H1 (cell line): ENCODE measurements around the gene ZBTB48. TPM values are rescaled to one million over a fixed set of nuclear protein-coding genes. Genes with fewer than 3 reads are reported as not detected.

ENCODE experiments used
- CTCF ChIA-PET: fragments of 300-600 bp; sonication (Branson Sonifier 250); formaldehyde crosslinking; loops from one replicate; lab custom pipeline; 2021; ENCODE audit not compliant: partially characterized antibody; lab: Charles Lee
- POLR2A ChIA-PET: fragments of 300-600 bp; sonication (Branson Sonifier 250); formaldehyde crosslinking; loops from one replicate; lab custom pipeline; 2021; ENCODE audit warnings: inconsistent platforms; ENCODE audit not compliant: partially characterized antibody; lab: Charles Lee
- DNase-seq, 2 experiments: peaks; one replicate each; pipeline versions ENCODE4 v3.0.0 to v3.0.0-alpha.2; 2010 to 2022; ENCODE audit warnings: low spot score in 2 of 2, low read depth in 1 of 2, mixed read lengths in 1 of 2
- FAIRE-seq: peaks from 2 replicates; lab custom pipeline; 2011; peaks lifted over from hg19 to GRCh38; lab: Jason Lieb, UNC
- H2AFZ ChIP-seq: 2 replicates; pipeline ENCODE4 v1.8.1; 2012; ENCODE audit warnings: low read length, inconsistent platforms
- H2AK5ac ChIP-seq: 2 replicates; pipeline ENCODE4 v1.6.1; 2013; ENCODE audit warnings: low read depth, low read length
- H2BK120ac ChIP-seq: replicated peaks from 2 replicates; pipeline ENCODE3; 2013; ENCODE audit warnings: low read depth, low read length, inconsistent platforms
- H2BK12ac ChIP-seq: 2 replicates; pipeline ENCODE4 v1.6.1; 2013; ENCODE audit warnings: low read depth, low read length
- H2BK15ac ChIP-seq: 2 replicates; pipeline ENCODE4 v1.6.1; 2013; ENCODE audit warnings: low read length
- H2BK20ac ChIP-seq: 2 replicates; pipeline ENCODE4 v1.6.1; 2013; ENCODE audit warnings: low read length
- H2BK5ac ChIP-seq: 2 replicates; pipeline ENCODE4 v1.6.1; 2013; ENCODE audit warnings: low read depth, low read length
- H3K14ac ChIP-seq: 2 replicates; pipeline ENCODE4 v1.6.1; 2013; ENCODE audit warnings: inconsistent platforms; ENCODE audit not compliant: insufficient read length
- H3K18ac ChIP-seq: 2 replicates; pipeline ENCODE4 v1.6.1; 2013; ENCODE audit warnings: low read length; ENCODE audit errors: extremely low read depth
- H3K23ac ChIP-seq: 2 replicates; pipeline ENCODE4 v1.6.1; 2013; ENCODE audit warnings: inconsistent platforms; ENCODE audit not compliant: insufficient read length
- H3K23me2 ChIP-seq: 2 replicates; pipeline ENCODE4 v1.6.1; 2013; ENCODE audit warnings: low read depth, low read length
- H3K27ac ChIP-seq: 2 replicates; pipeline ENCODE4 v1.6.1; 2011; ENCODE audit warnings: low read depth, low read length, inconsistent platforms
- H3K27me3 ChIP-seq, 4 experiments: replicated peaks in 1 of 4; 1 replicate in 1 of 4; 2 replicates in 3 of 4; pipeline versions ENCODE4 v1.6.1 to v1.8.1; 2011 to 2013; ENCODE audit warnings: low read length in 3 of 4, mild to moderate bottlenecking in 3 of 4, inconsistent platforms in 2 of 4, mixed read lengths in 2 of 4, moderate library complexity in 1 of 4; ENCODE audit not compliant: control insufficient read depth in 3 of 4, insufficient read depth in 3 of 4; ENCODE audit errors: extremely low read depth in 1 of 4
- H3K36me3 ChIP-seq, 4 experiments: 2 replicates each; pipeline versions ENCODE4 v1.6.1 to v1.8.1; 2011 to 2013; ENCODE audit warnings: mild to moderate bottlenecking in 4 of 4, low read length in 3 of 4, moderate library complexity in 2 of 4, control low read depth in 1 of 4, inconsistent platforms in 1 of 4; ENCODE audit not compliant: insufficient read depth in 4 of 4, control insufficient read depth in 2 of 4
- H3K4ac ChIP-seq: replicated peaks from 2 replicates; pipeline ENCODE3; 2013; ENCODE audit warnings: low read length, low read depth, mixed read lengths, inconsistent platforms; ENCODE audit not compliant: insufficient read length
- H3K4me1 ChIP-seq, 4 experiments: replicated peaks in 1 of 4; 1 replicate in 1 of 4; 2 replicates in 3 of 4; pipeline versions ENCODE4 v1.6.1 to v1.8.1; 2011 to 2013; ENCODE audit warnings: low read length in 3 of 4, inconsistent platforms in 2 of 4, mixed read lengths in 1 of 4; ENCODE audit not compliant: insufficient read depth in 4 of 4, control insufficient read depth in 3 of 4
- H3K4me2 ChIP-seq, 2 experiments: 2 replicates each; pipeline versions ENCODE4 v1.6.1 to v1.8.1; 2011 to 2013; ENCODE audit warnings: low read depth in 2 of 2, low read length in 2 of 2, control low read depth in 1 of 2, inconsistent platforms in 1 of 2, mild to moderate bottlenecking in 1 of 2; ENCODE audit not compliant: insufficient read depth in 1 of 2
- H3K4me3 ChIP-seq, 4 experiments: fragments of 200-600, 300-600 bp in 1 of 4; sonication (generic), shearing (Covaris generic), sonication (Bioruptor Twin) in 1 of 4; 2 replicates each; pipeline versions ENCODE4 v1.5.1 to v1.8.1; 2011 to 2016; ENCODE audit warnings: low read length in 4 of 4, low read depth in 3 of 4, control low read depth in 2 of 4, inconsistent platforms in 2 of 4, mild to moderate bottlenecking in 2 of 4, mixed read lengths in 1 of 4, moderate library complexity in 1 of 4; ENCODE audit not compliant: insufficient read depth in 2 of 4; ENCODE audit errors: extremely low read depth in 1 of 4
- H3K56ac ChIP-seq: replicated peaks from 2 replicates; pipeline ENCODE3; 2013; ENCODE audit warnings: low read depth, mild to moderate bottlenecking, mixed read lengths, low read length, inconsistent platforms; ENCODE audit not compliant: insufficient read length
- H3K79me1 ChIP-seq: 2 replicates; pipeline ENCODE4 v1.6.1; 2013; ENCODE audit warnings: low read depth, low read length, control low read depth
- H3K79me2 ChIP-seq, 2 experiments: 2 replicates each; pipeline versions ENCODE4 v1.6.1 to v1.8.1; 2012 to 2013; ENCODE audit warnings: low read length in 2 of 2, mild to moderate bottlenecking in 2 of 2, inconsistent platforms in 1 of 2; ENCODE audit not compliant: insufficient read depth in 2 of 2, control insufficient read depth in 1 of 2
- H3K9ac ChIP-seq, 4 experiments: replicated peaks in 1 of 4; 1 replicate in 1 of 4; 2 replicates in 3 of 4; pipeline versions ENCODE4 v1.6.1 to v1.8.1; 2011 to 2013; ENCODE audit warnings: low read depth in 3 of 4, low read length in 3 of 4, control low read depth in 2 of 4, mild to moderate bottlenecking in 2 of 4, moderate library complexity in 2 of 4, inconsistent platforms in 1 of 4; ENCODE audit errors: extremely low read depth in 1 of 4
- H3K9me3 ChIP-seq, 2 experiments: 2 replicates each; pipeline versions ENCODE4 v1.6.1 to v1.8.1; 2012 to 2013; ENCODE audit warnings: mild to moderate bottlenecking in 2 of 2, moderate library complexity in 2 of 2, control low read depth in 1 of 2, inconsistent platforms in 1 of 2, low read depth in 1 of 2, low read length in 1 of 2, mixed read lengths in 1 of 2; ENCODE audit not compliant: insufficient read depth in 2 of 2
- H4K20me1 ChIP-seq, 2 experiments: replicated peaks in 1 of 2; 2 replicates each; pipeline versions ENCODE3 to v1.8.1; 2011 to 2013; ENCODE audit warnings: inconsistent platforms in 2 of 2, low read length in 2 of 2, mild to moderate bottlenecking in 1 of 2; ENCODE audit not compliant: insufficient read depth in 2 of 2, control insufficient read depth in 1 of 2
- H4K5ac ChIP-seq: 2 replicates; pipeline ENCODE4 v1.6.1; 2013; ENCODE audit warnings: low read length, low read depth, mixed read lengths, inconsistent platforms; ENCODE audit not compliant: insufficient read length
- H4K8ac ChIP-seq: 2 replicates; pipeline ENCODE4 v1.8.0; 2013; ENCODE audit warnings: mild to moderate bottlenecking, moderate library complexity, low read length, inconsistent platforms; ENCODE audit not compliant: insufficient read depth; ENCODE audit errors: extremely low read depth
- H4K91ac ChIP-seq: replicated peaks from 2 replicates; pipeline ENCODE3; 2013; ENCODE audit warnings: low read length, mixed read lengths, inconsistent platforms; ENCODE audit not compliant: insufficient read length
- CTBP2 ChIP-seq: IDR thresholded peaks from 2 replicates; pipeline ENCODE4 v1.7.0; 2011; ENCODE audit warnings: borderline replicate concordance, mild to moderate bottlenecking, moderate library complexity, mixed read lengths, low read length; ENCODE audit not compliant: insufficient read depth, insufficient read length
- EGR1 ChIP-seq: IDR thresholded peaks from 2 replicates; pipeline ENCODE4 v1.6.1; 2011; ENCODE audit warnings: low read depth, low read length, borderline replicate concordance
- WGBS, 2 experiments: shearing (Covaris generic) in 1 of 2; methylation state at CpG; one replicate each; pipeline versions ENCODE4 v1.1.6 to v1.1.7; 2013 to 2015; ENCODE audit warnings: low lambda C conversion rate in 2 of 2, mixed read lengths in 2 of 2, inconsistent platforms in 1 of 2, low coverage in 1 of 2, missing lambda C conversion rate in 1 of 2; ENCODE audit not compliant: insufficient replicate concordance in 2 of 2, insufficient coverage in 1 of 2, insufficient read length in 1 of 2; ENCODE audit errors: extremely low coverage in 1 of 2, missing lambda C conversion rate in 1 of 2; 5-methylcytosine and 5-hydroxymethylcytosine counted together
- polyA plus RNA-seq, 7 experiments: library from polyadenylated mRNA; depleted of rRNA in 3 of 7; stranded (reverse) in 5 of 7; unstranded in 2 of 7; fragments of >200 nt in 5 of 7; fragments of 200-250 nt in 2 of 7; gene quantifications; 1 replicate in 5 of 7; 2 replicates in 1 of 7; 4 replicates in 1 of 7; pipeline versions ENCODE4 v1.2.1 to v1.2.3, GENCODE V29; 2011 to 2013; ENCODE audit warnings: missing spikeins in 2 of 7, mixed read lengths in 2 of 7
- total RNA-seq: library from RNA; stranded (reverse); fragmentation: NEBNext Ultra II Directional; extraction: Animal tissue kit (Norgen Biotek cat#: 25700); gene quantifications from 2 replicates; pipeline ENCODE4 v1.2.1, GENCODE V29; 2021

The ZBTB48 gene
- total and polyA plus RNA-seq, 2 of the 8 experiments (the other 6 are each of a cell fraction or from before 2014, with no cell fraction given), result 28.2 to 28.8 TPM

DNA sequence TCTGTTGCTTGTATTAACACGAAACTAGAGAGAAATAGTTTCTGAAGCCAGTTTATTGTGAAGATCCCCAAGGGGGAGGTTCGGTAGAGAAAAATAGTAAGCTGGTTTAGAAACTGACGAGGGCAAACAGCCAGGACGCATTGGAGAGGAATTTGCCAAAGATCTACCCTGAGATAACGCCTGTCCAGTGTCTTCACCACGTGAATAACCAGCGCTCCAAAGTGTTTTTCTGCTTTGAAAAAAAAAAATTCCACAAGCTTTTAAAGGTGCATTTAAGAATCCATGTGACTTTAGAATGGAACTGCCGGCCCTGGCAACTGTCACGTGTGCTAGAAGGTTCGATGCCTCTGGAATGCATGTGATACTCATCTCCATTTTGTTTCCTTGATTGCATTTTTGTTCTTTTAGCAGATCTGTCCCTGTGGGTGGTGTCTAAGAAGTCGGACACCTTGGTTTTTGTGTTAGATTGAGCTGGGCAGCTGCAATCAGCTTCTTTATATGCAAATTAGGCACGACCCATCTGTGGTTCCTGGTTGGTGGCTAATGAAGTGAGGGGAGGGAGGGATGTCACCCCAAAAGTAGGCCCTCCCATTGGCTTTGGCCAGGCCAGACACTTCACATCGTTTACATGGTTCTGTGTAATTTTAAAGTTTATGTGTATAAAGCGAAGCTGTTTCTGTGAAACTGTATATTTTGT lies 43.6 kb downstream of the ZBTB48 start:
- H4K20me1 ChIP-seq, result peaks cover 11 to 18% of the 10 kb centered on the region in 2 experiments
- no peak overlapping the region for H3K18ac ChIP-seq
- H3K4me3 ChIP-seq, result no peak overlapping the region
- no peak overlapping the region for H2BK5ac ChIP-seq
- FAIRE-seq (no peak), DNase-seq (no peak)
- H3K79me2 ChIP-seq, result peaks cover 0 to 48% of the 10 kb centered on the region in 2 experiments; a peak in 3 of 4 replicates
- TF ChIP-seq CTBP2 (no peak), EGR1 (no peak)
- H2BK20ac ChIP-seq, result no peak overlapping the region
- no peak overlapping the region for H3K4me2 ChIP-seq
- no peak overlapping the region for H4K8ac ChIP-seq
- no peaks in the 10 kb centered on the region for H3K27me3 ChIP-seq
- 91% methylated on average over 14 of the region's 14 CpGs; no CpG with 5 or more reads in 1 of the 2 experiments for whole genome bisulfite sequencing, 2 experiments
- H3K14ac ChIP-seq, result no peak overlapping the region
- POLR2A ChIA-PET, result interaction anchor here (1.8 to 14.3 kb wide), 5 partner anchors 8 to 23 kb away, joined by 6 to 175 read pairs (median 13); partner anchors contain the start of genes KLHL21 and PHF13
- H3K56ac ChIP-seq, result no peak overlapping the region
- H3K36me3 ChIP-seq, result peaks cover 13 to 56% (median 32%) of the 10 kb centered on the region in 4 experiments
- no peak overlapping the region for H3K27ac ChIP-seq
- H3K4ac ChIP-seq, result no peak overlapping the region
- no peak overlapping the region for H2AK5ac ChIP-seq
- H4K5ac ChIP-seq, result no peak overlapping the region
- no peak overlapping the region for H4K91ac ChIP-seq
- no peak overlapping the region for H2BK15ac ChIP-seq
- 0 out of 7 replicates have a peak, but pooled peaks cover 0 to 2% (median 0%) of the 10 kb centered on the region in 4 experiments for H3K4me1 ChIP-seq
- H2AFZ ChIP-seq, result no peak overlapping the region
- no peak overlapping the region for H3K9ac ChIP-seq
- no peaks in the 10 kb centered on the region for H3K9me3 ChIP-seq
- CTCF ChIA-PET, result interaction anchor here (0.6 to 4.7 kb wide), 9 partner anchors 9 to 132 kb away, joined by 3 to 21 read pairs (median 4); partner anchors contain the start of gene PLEKHG5
- H2BK120ac ChIP-seq, result no peak overlapping the region
- H3K79me1 ChIP-seq, result peaks cover 4% of the 10 kb centered on the region; the same call in 1 of the 2 replicates
- H3K23me2 ChIP-seq, result no peaks in the 10 kb centered on the region; the same call in 1 of the 2 replicates
- no peak overlapping the region for H3K23ac ChIP-seq
- no peak overlapping the region for H2BK12ac ChIP-seq
